HG03108 (cell line): ENCODE data around the gene TNFAIP8L1.
"Not testable (repeated sequence)": the region's sequence is repeated elsewhere in the genome, so short reads cannot be mapped to it uniquely, and the experiment has no call there.

ENCODE experiments used
- ATAC-seq: cut with Tn5 transposase; IDR thresholded peaks from one replicate; pipeline ENCODE4 v1.9.1; 2021; ENCODE audit warnings: moderate library complexity; ENCODE audit not compliant: unreplicated experiment

Gene TNFAIP8L1

GRCh38 chr19:4675346-4675745 lies 36.0 kb downstream of the TNFAIP8L1 start:
- no peak for ATAC-seq

- ATAC-seq = no peak
Observed at GRCh38 chr19:4676955-4677731, 37.8 kb downstream of the TNFAIP8L1 start.

DNA sequence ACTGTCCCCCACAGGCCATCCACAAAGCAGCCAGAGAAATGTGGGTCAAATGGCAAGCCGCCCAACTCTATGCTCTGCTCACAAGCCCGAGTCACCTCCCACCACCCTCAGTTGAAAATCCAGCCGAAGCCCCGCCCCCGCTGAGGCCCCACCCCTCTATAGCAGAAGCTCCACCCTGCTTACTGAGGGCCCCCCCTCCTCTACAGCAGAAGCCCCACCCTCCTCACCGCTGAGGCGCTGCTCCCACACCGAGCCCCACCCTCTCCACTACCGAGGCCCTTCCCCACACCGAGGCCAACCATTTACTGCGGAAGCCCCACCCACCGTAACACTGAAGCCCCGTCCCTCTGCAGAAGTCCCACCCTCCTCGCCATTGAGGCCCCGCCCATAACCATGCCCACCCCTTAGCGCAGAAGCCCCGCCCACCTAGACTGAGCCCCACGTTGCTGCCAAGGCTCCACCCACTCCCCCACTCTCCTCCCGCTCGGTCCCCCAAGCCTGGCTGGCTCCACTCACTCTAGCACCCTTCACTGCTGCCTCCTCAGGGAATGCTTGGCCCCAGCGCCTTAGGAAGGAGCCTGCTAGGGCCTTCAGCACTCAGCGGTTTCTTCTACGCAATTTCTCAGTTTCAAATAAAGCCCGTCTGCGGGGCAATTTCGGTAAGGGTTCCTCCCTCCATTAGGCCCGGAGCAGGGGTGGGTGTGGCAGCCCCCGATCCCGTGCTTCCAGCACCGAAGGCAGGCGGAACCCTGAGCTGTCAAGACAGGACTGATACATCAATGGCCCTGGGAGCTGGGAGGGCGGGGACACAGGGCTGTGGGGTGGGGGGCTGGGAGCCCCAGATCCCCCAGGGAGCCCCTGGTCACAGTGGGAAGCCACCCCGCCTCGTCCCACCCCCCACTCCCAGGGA lies 39.8 kb downstream of the TNFAIP8L1 start:
- ATAC-seq = no peak

DNA sequence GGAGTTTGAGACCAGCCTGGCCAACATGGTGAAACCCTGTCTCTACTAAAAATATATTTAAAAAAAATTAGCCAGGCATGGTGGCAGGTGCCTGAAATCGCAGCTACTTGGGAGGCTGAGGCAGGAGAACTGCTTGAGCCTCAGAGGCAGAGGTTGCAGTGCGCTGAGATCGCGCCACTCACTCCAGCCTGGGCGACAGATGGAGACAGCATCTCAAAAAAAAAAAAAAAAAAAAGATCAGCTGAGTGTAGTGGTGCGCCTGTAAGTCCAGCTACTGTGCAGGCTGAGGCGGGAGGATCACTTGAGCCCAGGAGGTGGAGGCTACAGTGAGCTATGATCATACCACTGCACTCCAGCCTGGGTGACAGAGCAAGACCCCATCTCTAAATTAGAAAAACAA lies 40.7 kb downstream of the TNFAIP8L1 start:
- ATAC-seq = not testable (repeated sequence)

GRCh38 chr19:4682417-4683200 lies 43.3 kb downstream of the TNFAIP8L1 start:
- ATAC-seq = no peak

DNA sequence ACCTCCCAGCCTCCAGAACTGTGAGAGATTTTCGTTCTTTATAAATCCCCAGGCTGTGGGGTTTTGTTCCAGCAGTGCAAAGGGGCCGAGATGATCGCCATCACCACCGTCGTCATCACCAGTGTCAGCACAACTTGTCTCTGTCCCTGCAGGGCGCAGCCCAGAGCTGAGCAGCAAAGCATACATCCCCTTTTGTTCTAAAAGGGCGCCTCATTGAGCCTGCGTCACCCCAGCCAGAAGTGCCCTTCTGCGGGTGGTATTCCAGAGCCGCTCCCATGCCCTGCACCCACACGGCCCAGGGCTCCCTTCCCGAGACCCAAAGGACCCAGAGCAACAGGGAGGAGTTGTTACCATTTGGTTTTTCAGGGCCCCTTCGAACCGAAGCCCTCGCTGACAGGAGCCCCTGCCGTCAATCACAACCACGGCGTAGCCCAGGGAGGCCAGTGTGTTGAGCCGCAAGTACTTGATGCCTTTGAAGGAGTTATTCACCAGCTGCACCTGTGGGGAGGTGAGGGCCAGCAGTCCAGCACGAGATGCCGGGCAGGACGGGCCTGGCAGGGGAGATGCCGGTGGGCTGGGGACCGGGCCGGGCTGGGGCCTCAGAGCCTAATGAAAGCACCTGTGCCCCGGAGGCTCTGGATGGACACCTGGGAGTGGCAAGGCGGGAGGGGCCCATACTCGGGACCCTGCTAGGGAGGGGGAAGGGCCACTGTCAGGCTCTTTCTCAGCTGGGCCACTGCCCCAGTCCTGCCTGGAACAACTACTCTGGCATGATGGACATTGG lies 45.2 kb downstream of the TNFAIP8L1 start:
- no peak for ATAC-seq

DNA sequence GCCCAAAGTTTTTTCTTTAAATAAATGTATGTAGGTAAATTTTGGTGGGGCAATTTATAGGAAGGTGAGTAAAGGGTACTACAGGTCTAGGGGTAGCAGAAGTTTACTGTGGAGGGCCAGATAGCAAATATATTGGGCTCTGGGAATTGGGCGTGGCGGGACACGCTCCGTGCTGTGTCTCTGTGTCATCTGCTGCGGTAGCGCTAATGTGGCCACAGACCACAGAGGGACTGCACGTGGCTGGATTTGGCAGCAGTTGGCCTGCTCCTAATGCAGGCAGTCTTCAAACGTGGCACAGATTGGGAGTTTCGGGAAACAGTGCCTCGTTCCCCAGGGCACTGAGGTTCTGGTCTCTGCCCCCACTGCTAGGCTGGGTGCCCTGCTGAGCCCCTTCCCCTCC lies 47.4 kb downstream of the TNFAIP8L1 start:
- ATAC-seq = no peak

DNA sequence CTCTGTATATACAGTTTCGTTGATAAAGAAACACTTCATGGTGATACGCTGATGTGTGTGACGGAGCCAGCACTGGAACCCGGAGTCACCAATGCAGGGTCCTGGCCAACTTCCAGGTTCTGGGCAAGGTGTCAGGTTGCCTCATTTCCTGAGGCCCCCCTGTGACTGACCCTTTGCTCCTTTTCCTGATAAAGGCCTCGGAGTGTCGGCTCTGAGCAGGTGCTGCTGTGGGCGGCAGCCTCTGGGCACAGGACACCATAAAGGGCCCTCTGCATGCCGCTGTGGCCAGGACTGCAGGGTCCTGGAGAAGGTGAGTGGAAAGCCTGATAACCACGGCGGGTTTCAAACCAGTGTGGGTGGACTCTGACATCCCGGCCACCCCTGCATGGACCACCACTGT lies 48.1 kb downstream of the TNFAIP8L1 start:
- ATAC-seq = no peak

GRCh38 chr19:4688587-4688986 lies 49.3 kb downstream of the TNFAIP8L1 start:
- no peak for ATAC-seq

- ATAC-seq = no peak
Observed at GRCh38 chr19:4689403-4689802, 50.1 kb downstream of the TNFAIP8L1 start.

DNA sequence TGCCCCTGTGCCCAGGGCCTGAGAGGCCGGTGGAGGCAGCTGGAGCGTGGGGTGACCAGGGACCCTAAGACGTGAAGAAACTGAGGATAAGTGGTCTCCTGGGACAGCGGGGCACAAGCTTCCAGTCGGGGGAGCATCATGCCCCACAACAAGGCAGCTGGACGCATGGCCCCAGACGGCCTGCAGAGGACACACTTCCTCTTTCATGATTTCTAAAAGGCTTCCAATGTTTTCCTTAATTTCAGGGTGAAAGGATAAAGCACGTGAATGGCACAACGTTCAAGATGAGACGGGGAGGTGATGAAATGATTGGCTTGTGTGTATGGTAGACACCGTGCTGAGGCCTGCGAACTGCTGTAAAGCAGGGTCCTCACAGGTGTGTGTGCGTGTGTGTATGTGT lies 51.0 kb downstream of the TNFAIP8L1 start:
- ATAC-seq = no peak

DNA sequence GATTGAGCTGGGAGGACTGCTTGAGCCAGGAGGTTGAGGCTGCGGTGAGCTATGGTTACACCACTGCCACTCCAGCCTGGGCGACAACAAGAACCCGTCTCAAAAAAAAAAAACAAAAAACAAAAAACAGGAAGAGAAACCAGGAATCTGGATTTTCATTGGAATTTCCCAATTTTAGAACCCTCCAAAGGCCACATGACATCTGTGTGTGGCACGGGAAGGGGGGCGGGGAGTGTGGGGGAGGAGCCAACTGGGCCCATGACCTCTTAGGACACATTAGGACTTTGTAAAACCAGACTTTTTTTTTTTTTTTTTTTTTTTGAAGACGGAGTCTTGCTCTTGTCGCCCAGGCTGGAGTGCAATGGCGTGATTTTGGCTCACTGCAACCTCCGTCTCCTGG lies 52.1 kb downstream of the TNFAIP8L1 start:
- no peak for ATAC-seq

DNA sequence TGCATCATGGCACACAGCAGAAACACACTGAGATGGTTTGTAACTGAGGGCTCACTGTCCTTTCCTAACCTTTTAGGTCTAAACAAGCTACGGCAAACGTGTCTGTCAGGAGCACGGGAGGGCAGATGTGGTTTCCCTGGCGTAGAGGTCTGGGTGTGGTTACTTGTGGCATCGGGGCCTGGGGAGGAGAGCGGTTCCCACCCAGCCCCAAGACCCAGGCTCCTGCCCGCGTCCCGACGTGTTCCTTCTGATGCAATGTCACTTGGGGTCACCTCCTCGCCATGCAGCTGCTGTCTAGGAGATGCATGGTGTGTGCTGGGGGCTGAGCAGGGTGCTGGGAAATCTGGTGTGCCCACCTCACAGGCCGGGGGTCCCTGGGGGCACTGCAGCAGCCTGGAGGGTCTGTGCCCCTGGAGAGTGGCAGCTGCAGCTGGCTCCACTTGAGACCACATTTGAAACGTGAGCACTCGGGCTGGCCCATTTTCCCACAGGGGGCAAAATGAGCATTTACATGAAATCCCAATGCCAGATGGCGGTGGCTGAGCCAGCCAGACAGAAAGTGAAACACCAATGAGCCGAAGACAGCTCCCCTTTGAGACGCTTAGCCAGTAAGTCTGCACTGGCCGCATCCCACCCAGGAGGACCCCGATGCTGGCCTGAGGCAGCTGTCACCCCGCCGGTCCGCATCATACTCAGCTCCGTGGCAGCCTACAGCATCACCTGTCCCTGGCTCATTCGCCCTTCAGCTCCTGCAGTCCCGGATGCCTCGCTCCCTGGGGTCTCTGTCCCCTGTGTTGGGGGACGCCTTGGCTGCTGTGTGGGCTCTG lies 53.1 kb downstream of the TNFAIP8L1 start:
- no peak for ATAC-seq

DNA sequence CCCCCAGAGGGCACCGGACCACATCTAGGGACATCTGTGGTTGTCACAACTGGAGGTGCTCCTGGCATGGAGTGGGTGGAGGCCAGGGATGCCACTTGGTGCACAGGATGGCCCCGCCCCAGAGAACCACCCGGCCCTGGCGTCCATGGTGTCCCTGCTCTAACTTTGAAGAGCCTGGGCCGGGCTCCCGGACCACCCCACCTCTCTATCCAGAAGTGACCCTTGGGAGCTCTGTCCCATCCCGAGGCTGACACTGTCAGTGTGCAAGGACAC lies 53.7 kb downstream of the TNFAIP8L1 start:
- ATAC-seq = no peak

GRCh38 chr19:4693471-4694121 lies 54.3 kb downstream of the TNFAIP8L1 start:
- ATAC-seq = no peak

GRCh38 chr19:4694211-4694987 lies 55.1 kb downstream of the TNFAIP8L1 start:
- no peak for ATAC-seq

DNA sequence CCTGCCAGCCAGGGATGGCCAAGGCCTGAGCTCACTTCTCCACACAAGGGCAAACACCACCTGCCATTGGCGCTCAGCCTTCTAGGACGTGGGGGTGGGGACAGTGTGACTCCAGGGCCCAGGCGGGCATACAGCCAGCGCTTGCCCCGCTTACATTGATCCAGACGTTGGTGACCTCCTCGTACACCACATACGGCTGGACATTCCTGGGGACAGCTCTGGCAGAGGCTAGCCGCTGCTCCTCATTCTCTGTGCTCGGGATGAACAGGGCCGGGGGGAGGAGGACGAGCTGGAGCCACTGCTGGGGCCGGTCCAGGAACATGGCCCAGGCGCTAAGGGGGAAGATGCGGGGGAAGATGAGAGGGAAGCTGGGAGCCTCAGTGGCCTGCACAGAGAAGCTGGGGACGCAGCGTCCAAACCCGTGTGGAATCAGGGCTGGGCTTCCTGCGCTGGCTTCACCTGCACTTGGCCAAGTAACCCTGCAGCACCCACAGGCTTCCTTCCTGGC lies 56.0 kb downstream of the TNFAIP8L1 start:
- no peak for ATAC-seq

DNA sequence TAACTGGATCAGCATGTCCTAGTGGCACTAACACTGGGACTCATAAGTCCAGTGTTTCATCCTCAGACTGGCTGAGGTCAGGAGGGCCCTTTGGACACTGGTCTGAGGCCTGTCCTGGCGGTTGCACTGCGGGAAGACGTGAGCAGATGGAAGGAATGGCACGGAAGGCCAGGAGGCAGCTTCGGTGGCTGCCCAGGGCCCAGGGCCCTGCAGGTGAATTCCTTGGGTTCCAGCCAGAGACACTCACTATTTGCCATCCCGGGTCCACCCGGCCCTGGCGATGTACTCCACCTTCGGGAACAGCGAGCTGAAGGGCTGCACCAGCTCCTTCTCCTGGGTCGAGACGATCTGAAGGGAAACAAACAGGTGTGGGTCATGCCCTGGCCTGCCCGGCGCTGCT lies 58.0 kb downstream of the TNFAIP8L1 start:
- no peak for ATAC-seq
